Measurements from ENCODE around the gene TSPAN8. TPM values are rescaled to one million over a fixed set of nuclear protein-coding genes. Genes with fewer than 3 reads are reported as not detected.

TSPAN8 gene
- total and polyA plus RNA-seq, 2 donors (not counting 1 experiment from before 2014, with no cell fraction given), result 0.17 TPM; not detected in 1

DNA sequence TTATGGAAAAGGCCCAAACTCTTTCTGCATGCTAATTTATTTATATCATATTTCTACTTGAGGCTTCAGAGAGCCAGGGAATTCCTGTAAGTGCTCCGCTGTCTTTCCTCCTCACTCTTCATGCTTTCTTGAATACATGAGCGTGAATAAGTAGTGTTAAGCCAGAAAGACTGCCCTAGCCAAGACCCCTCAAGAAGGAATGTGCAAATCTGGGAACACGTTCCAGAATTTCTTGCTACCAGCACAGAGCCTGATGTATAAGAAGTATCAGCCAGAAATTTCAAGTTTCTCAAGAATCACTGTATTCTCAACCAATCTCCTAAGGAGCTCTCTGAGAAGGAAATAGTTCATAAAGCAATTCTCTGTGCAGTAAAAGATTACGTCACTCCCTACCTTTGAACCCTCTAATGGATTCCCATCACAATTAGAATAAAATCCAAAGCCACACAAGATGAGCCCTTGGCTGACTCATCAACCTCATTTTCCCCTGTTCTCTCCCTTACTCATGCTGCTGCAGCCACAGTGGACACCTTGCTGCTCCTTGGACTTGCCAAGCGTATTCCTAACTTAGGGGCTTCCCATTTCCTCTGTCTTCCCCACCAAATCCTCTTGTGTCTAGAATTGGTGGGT is 6.9 kb upstream of the TSPAN8 start:
- Histone ChIP-seq H3K4me2 (ENCODE audit: extremely low read depth, insufficient read depth, low read length) (no peak overlapping the region), H3K4me1 (ENCODE audit: control insufficient read depth, extremely low read depth, insufficient read depth, low read length) (no peaks in the 10 kb centered on the region), H4K20me1 (ENCODE audit: control insufficient read depth, extremely low read depth, insufficient read depth, low read length) (no peaks in the 10 kb centered on the region), H3K27ac (ENCODE audit: insufficient read depth, low read length) (no peak overlapping the region), H3K79me2 (ENCODE audit: control insufficient read depth, insufficient read depth, low read length) (no peaks in the 10 kb centered on the region), H3K9me3 (ENCODE audit: control insufficient read depth, insufficient read depth, low read depth, low read length) (no peaks in the 10 kb centered on the region), H3K4me3 (replicated peaks in 1 of 4; ENCODE audit: control extremely low read depth in 1 of 4, insufficient read depth in 1 of 4, low read depth in 3 of 4, low read length in 4 of 4) (no peak overlapping the region), H3K36me3 (ENCODE audit: control insufficient read depth, insufficient read depth, low read length) (no peaks in the 10 kb centered on the region), H3K27me3 (ENCODE audit: control insufficient read depth, insufficient read depth, low read length) (no peaks in the 10 kb centered on the region), H3K9ac (ENCODE audit: insufficient read depth, low read length) (no peak overlapping the region), H2AFZ (ENCODE audit: low read length) (no peak overlapping the region)
- DNase-seq (ENCODE audit: low read depth in 2 of 2), result peak in 1 of 2 donors; percentile 50
- no peak for TF ChIP-seq EZH2 (IDR thresholded peaks at IDR 0.05; ENCODE audit: low read length, missing control alignments)
- TF ChIP-seq, protein P1, sequence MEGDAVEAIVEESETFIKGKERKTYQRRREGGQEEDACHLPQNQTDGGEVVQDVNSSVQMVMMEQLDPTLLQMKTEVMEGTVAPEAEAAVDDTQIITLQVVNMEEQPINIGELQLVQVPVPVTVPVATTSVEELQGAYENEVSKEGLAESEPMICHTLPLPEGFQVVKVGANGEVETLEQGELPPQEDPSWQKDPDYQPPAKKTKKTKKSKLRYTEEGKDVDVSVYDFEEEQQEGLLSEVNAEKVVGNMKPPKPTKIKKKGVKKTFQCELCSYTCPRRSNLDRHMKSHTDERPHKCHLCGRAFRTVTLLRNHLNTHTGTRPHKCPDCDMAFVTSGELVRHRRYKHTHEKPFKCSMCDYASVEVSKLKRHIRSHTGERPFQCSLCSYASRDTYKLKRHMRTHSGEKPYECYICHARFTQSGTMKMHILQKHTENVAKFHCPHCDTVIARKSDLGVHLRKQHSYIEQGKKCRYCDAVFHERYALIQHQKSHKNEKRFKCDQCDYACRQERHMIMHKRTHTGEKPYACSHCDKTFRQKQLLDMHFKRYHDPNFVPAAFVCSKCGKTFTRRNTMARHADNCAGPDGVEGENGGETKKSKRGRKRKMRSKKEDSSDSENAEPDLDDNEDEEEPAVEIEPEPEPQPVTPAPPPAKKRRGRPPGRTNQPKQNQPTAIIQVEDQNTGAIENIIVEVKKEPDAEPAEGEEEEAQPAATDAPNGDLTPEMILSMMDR (conservative IDR thresholded peaks at IDR 0.05 in 1 of 2, IDR thresholded peaks at IDR 0.05 in 1 of 2; ENCODE audit: low read depth in 1 of 2, low read length in 2 of 2), result no peak

GRCh38 chr12:71164166-71164565 is 6.4 kb upstream of the TSPAN8 start:
- no peak overlapping the region for H2AFZ ChIP-seq (ENCODE audit: low read length)
- H3K79me2 ChIP-seq (ENCODE audit: control insufficient read depth, insufficient read depth, low read length), result no peaks in the 10 kb centered on the region
- H3K4me1 ChIP-seq (ENCODE audit: control insufficient read depth, extremely low read depth, insufficient read depth, low read length), result no peaks in the 10 kb centered on the region
- no peak for TF ChIP-seq EZH2 (IDR thresholded peaks at IDR 0.05; ENCODE audit: low read length, missing control alignments)
- TF ChIP-seq, protein P1 (conservative IDR thresholded peaks at IDR 0.05 in 1 of 2, IDR thresholded peaks at IDR 0.05 in 1 of 2; ENCODE audit: low read depth in 1 of 2, low read length in 2 of 2), result no peak
- no peaks in the 10 kb centered on the region for H4K20me1 ChIP-seq (ENCODE audit: control insufficient read depth, extremely low read depth, insufficient read depth, low read length)
- H3K9me3 ChIP-seq (ENCODE audit: control insufficient read depth, insufficient read depth, low read depth, low read length), result no peaks in the 10 kb centered on the region
- H3K36me3 ChIP-seq (ENCODE audit: control insufficient read depth, insufficient read depth, low read length), result no peaks in the 10 kb centered on the region
- H3K27me3 ChIP-seq (ENCODE audit: control insufficient read depth, insufficient read depth, low read length), result no peaks in the 10 kb centered on the region
- H3K9ac ChIP-seq (ENCODE audit: insufficient read depth, low read length), result no peak overlapping the region
- no peak overlapping the region for H3K27ac ChIP-seq (ENCODE audit: insufficient read depth, low read length)
- DNase-seq (ENCODE audit: low read depth in 2 of 2), result no peak
- H3K4me3 ChIP-seq (replicated peaks in 1 of 4; ENCODE audit: control extremely low read depth in 1 of 4, insufficient read depth in 1 of 4, low read depth in 3 of 4, low read length in 4 of 4), result no peak overlapping the region
- H3K4me2 ChIP-seq (ENCODE audit: extremely low read depth, insufficient read depth, low read length), result no peak overlapping the region

DNA sequence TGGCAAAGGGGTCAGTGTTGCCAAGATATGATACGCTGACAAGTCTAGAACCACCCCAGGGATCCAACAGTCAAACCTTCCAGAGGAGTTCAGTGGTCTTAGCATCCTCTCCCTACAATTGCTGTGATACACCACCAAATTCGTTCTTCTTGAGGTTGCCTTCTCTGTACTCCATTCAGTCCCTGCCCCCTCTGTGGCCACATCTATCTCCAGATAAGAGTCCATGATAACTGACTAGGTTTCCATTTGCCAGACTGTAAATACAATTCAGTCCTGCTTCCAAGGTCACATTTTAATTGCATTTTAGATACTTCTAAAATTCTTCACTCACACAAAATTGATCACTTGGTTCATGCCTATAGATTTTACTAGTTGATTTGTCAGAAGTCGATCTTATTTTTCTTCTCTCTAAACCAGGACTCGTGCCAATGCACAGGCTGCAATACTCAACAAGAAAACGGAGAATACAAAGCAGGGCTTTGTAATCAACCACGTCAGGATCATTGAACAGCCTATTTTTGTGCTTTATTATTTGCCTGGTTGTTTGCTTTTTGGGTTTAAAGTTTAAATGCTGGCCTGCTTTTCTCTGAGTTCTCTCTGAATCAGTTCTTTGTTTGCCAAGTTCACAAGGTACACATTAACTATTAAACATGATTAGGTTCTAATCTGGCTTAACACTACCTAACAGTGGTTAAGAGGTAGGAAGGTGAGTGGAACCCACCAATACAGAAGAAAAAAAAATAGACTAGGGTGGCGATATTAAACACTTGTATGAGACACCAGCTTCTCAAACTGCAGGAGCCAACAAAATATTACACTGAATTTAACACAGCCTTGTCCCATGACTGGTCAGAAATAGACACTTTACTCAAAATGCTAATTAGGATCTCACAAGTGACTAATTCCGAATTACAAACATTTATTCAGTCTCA is 5.3 kb upstream of the TSPAN8 start:
- H4K20me1 ChIP-seq (ENCODE audit: control insufficient read depth, extremely low read depth, insufficient read depth, low read length), result no peaks in the 10 kb centered on the region
- no peaks in the 10 kb centered on the region for H3K9me3 ChIP-seq (ENCODE audit: control insufficient read depth, insufficient read depth, low read depth, low read length)
- H3K27ac ChIP-seq (ENCODE audit: insufficient read depth, low read length), result no peak overlapping the region
- H2AFZ ChIP-seq (ENCODE audit: low read length), result no peak overlapping the region
- no peaks in the 10 kb centered on the region for H3K27me3 ChIP-seq (ENCODE audit: control insufficient read depth, insufficient read depth, low read length)
- H3K36me3 ChIP-seq (ENCODE audit: control insufficient read depth, insufficient read depth, low read length), result no peaks in the 10 kb centered on the region
- no peak overlapping the region for H3K4me2 ChIP-seq (ENCODE audit: extremely low read depth, insufficient read depth, low read length)
- H3K9ac ChIP-seq (ENCODE audit: insufficient read depth, low read length), result no peak overlapping the region
- DNase-seq (ENCODE audit: low read depth in 2 of 2), result no peak
- H3K4me3 ChIP-seq (replicated peaks in 1 of 4; ENCODE audit: control extremely low read depth in 1 of 4, insufficient read depth in 1 of 4, low read depth in 3 of 4, low read length in 4 of 4), result no peak overlapping the region
- H3K4me1 ChIP-seq (ENCODE audit: control insufficient read depth, extremely low read depth, insufficient read depth, low read length), result no peaks in the 10 kb centered on the region
- TF ChIP-seq EZH2 (IDR thresholded peaks at IDR 0.05; ENCODE audit: low read length, missing control alignments), result no peak
- TF ChIP-seq, protein P1 (conservative IDR thresholded peaks at IDR 0.05 in 1 of 2, IDR thresholded peaks at IDR 0.05 in 1 of 2; ENCODE audit: low read depth in 1 of 2, low read length in 2 of 2), result no peak
- H3K79me2 ChIP-seq (ENCODE audit: control insufficient read depth, insufficient read depth, low read length), result no peaks in the 10 kb centered on the region
